Measurements from ENCODE around the gene BTBD6. TPM values are rescaled to one million over a fixed set of nuclear protein-coding genes. Genes with fewer than 3 reads are reported as not detected.
A peak's percentile ranks its signal among the peaks of the same experiment; 100 is the strongest.

Gene BTBD6
- total RNA-seq, 2 donors from 2014 or later, result 34.9 to 36.2 TPM

DNA sequence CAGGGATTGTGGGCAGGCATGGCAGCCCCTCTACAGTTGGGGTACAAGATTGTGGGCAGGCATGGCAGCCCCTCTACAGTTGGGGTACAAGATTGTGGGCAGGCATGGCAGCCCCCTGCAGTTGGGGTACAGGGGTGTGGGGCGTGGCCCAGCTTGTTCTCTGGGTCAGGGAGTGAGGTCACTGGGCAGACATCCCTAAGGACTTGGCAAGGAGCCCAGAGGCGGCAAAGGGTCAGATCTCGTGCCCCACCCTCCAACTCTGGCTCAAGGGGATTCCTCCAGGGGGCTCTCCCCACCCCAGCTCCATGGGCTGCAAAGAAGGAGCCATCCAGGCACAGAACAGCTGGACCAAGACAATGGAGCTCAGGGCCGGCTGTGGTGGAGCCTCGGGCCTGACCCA lies 41.5 kb upstream of the BTBD6 start:
- Mint-ChIP-seq H3K4me3 (no peak overlapping the region), H3K27me3 (no peaks in the 10 kb centered on the region), H3K36me3 (ENCODE audit: low read depth) (no peaks in the 10 kb centered on the region), H3K27ac (peak overlapping the region; percentile 32), H3K4me1 (peaks cover 1% of the 10 kb centered on the region)
- ATAC-seq, result no peak
- no peaks in the 10 kb centered on the region for H3K9me3 ChIP-seq (ENCODE audit: control insufficient read depth, low read length, poor library complexity, severe bottlenecking)
- DNase-seq, result no peak

DNA sequence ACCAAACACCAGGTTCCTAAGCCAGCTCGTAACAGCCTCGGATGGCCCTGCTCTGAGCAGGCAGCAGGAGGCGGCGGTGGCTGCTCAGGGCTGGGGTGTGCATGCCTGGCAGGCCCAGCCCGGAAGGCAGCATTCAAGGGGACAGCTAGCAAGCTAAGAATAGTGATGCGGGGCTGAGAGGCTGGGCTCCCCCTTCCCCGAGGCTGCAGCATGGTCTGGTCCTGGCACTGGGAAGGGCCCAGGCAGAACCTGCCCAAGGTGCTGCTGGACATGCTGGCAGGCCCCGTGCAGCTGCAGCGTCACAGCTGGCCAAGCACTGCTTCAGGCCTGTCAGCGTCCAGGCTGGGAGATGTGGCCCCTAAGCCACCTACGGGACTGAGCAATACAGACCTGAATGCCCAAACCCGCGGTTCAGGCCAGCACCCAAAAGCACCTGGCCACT lies 40.9 kb upstream of the BTBD6 start:
- H3K27me3 Mint-ChIP-seq, result no peaks in the 10 kb centered on the region

DNA sequence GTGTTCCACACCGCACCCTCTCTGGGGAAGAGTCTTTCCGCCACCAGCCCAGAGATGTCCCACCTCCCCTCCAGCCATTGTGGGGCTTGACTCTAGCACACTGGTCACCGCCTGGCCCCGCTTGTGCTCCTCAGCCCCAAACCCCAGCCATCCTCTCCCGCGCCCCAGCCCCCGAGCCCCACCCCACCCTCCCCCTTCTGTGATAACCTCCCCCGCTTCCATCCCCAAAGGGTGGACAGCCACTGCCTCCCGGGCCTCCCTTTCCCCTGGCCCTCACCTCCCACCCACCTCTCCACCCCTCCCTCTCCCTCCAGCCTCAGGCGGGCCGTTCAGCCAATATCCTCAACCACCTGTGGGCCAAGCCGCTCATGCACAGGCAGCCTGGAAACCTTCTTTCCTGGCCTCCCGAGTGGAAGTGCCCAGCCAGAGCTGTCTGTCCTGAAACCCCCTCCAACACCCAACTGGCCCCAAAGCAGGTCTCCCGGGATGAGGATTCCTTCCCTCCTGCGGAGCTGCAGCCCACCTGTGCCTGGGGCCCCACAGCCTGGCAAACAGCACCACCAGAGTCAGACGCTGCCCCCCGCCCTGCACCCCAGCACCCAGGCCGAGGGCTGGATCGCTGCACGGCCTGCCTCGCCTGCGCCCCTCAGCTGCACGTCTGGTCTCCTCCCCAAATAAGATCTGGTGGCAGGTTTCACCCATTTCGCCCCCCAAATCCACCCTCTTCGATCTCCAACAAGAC lies 40.2 kb upstream of the BTBD6 start:
- no peaks in the 10 kb centered on the region for H3K4me1 Mint-ChIP-seq
- no peaks in the 10 kb centered on the region for H3K27me3 Mint-ChIP-seq
- peak overlapping the region; percentile 32 for H3K27ac Mint-ChIP-seq
- H3K36me3 Mint-ChIP-seq (ENCODE audit: low read depth), result no peaks in the 10 kb centered on the region
- H3K9me3 ChIP-seq (ENCODE audit: control insufficient read depth, low read length, poor library complexity, severe bottlenecking), result no peaks in the 10 kb centered on the region
- H3K4me3 Mint-ChIP-seq, result peak overlapping the region; percentile 31
- ATAC-seq (no peak), DNase-seq (no peak)

More for the DNA sequence above, 40.9 kb upstream of the BTBD6 start:
- H3K36me3 Mint-ChIP-seq (ENCODE audit: low read depth), result no peaks in the 10 kb centered on the region
- ATAC-seq, result no peak
- H3K9me3 ChIP-seq (ENCODE audit: control insufficient read depth, low read length, poor library complexity, severe bottlenecking), result no peaks in the 10 kb centered on the region
- peak overlapping the region; percentile 32 for H3K27ac Mint-ChIP-seq
- H3K4me1 Mint-ChIP-seq, result no peaks in the 10 kb centered on the region
- DNase-seq, result no peak
- H3K4me3 Mint-ChIP-seq, result no peak overlapping the region

DNA sequence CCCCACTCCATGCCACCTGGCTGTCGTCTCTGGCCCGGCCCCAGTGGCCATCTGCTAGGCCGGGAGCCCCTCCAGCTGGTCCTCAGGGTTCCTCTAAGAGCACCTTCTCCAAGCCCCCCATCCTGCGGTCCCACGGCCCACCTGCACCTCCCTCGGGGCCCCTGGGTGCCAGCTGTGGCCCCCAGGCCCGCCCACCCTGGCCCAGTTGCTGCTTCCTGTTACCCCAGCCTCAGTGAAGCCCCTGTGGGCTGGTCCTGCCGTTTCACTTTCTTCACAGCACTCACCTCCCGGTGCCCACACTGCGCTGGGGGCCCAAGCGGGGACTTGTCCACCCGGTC lies 39.6 kb upstream of the BTBD6 start:
- Mint-ChIP-seq H3K27me3 (no peaks in the 10 kb centered on the region), H3K4me1 (no peaks in the 10 kb centered on the region), H3K27ac (no peak overlapping the region), H3K4me3 (peak overlapping the region; percentile 31), H3K36me3 (ENCODE audit: low read depth) (no peaks in the 10 kb centered on the region)
- DNase-seq (no peak), ATAC-seq (no peak)
- H3K9me3 ChIP-seq (ENCODE audit: control insufficient read depth, low read length, poor library complexity, severe bottlenecking), result no peaks in the 10 kb centered on the region

DNA sequence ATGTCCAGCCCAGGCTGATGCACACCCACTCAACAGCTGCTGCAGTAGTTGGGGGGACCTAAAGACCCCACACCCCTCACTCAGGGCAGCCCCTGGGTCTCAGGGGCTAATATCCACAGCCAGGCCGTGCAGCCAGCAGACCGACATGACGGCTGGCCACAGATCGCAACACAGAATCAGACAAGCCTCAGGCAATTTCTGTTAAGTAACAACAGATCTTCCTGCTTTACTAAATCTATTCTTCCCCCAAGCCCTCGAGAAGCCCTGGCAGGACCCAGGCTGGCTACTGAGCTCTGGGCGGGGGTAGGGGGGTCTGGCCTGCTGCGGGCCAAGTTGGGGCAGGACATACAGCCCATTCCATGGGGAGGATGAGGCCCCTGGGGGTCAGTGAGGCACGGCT lies 39.2 kb upstream of the BTBD6 start:
- H3K9me3 ChIP-seq (ENCODE audit: control insufficient read depth, low read length, poor library complexity, severe bottlenecking), result no peaks in the 10 kb centered on the region
- ATAC-seq (no peak), DNase-seq (no peak)
- Mint-ChIP-seq H3K27ac (no peak overlapping the region), H3K36me3 (ENCODE audit: low read depth) (no peaks in the 10 kb centered on the region), H3K27me3 (no peaks in the 10 kb centered on the region), H3K4me1 (no peaks in the 10 kb centered on the region), H3K4me3 (no peak overlapping the region)

DNA sequence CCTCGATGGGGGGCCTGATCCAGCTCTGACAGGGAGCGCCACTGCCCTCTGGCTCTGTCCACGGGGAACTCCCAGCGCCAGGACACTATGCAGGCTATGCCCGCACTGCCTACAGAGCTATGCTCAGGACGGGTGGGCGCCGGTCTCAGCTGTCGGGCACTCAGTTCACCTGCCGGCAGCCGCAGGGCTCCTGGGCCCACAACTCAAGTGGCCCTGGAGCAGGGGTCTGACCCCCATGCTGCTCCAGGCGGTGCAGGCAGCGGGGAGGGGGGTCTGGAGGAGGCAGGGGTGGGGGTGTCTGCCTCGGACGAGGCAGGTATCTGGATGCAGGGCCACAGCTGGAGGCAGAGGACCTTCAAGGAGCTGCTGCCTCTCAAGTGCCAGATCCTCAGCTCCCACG lies 38.7 kb upstream of the BTBD6 start:
- no peaks in the 10 kb centered on the region for H3K9me3 ChIP-seq (ENCODE audit: control insufficient read depth, low read length, poor library complexity, severe bottlenecking)
- Mint-ChIP-seq H3K36me3 (ENCODE audit: low read depth) (no peaks in the 10 kb centered on the region), H3K4me3 (no peak overlapping the region), H3K27me3 (no peaks in the 10 kb centered on the region), H3K27ac (no peak overlapping the region), H3K4me1 (no peaks in the 10 kb centered on the region)
- no peak for ATAC-seq
- DNase-seq, result no peak

DNA sequence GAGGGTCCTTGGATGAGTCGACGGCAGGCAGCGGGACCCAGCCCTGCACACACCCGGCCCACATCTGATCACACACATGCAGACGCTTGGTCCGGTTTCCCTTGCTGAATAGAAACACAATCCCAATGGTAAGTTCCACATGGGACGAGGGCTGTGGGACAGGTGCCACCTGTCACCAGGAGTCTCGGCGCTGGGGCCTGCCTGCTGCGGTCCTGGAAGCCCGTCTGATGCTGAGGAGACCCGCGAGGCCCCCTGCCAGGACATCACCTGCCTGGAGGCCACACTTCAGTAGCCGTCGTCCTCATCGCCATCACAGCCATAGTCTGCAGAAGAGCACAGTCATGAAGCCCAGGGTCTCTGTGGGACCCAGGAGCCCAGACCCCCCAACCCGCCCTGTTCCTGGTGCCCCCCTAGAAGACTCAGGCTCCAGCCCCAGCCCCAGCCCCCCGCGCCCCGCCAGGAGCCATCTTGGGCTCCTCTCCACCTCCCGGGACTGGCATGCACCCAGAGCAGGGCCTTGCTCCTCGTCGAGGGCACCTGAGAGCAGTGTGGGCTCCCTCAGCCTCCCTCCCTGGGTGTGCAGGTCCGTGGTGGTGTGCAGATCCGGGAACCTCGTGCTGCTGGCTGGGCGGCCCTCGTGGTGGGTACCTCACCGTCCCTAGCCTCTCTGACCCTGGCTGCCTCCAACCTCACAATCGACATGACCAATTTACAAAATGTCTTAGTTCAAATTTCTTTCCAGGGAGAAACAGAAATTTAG lies 37.9 kb upstream of the BTBD6 start:
- no peaks in the 10 kb centered on the region for H3K36me3 Mint-ChIP-seq (ENCODE audit: low read depth)
- no peak overlapping the region for H3K27ac Mint-ChIP-seq

DNA sequence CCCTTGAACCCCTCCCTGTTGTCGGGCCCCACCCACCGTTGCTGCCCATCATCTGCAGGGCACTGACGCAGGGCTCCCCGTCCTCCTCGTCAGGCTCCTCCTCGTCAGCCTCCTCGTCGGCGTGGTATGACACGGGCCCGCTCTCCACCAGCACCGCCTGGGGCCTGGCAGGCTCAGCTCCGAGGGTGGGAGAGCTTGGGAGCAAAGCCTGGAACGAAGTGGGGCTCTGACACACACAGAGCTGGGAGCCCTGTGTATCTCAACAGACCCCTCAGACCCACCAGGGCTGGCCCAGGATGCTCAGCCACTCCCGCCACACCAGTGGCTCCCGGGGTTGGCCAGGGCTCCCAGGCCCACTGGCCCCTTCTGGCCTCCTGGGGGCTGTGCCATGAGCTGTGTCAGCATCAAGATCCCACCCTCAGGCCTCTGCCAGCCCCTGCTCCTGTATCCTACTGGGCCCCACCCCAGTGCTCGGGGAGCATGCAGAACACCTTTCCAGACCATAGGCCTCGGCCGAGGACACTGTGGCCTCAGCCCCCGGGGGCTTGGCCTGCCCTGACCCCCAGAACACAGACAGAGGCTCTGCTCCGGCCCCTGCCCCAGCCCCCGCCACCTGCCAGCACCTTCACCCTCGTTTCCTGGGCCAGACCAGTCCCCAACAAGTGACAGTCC lies 37.1 kb upstream of the BTBD6 start:
- no peaks in the 10 kb centered on the region for H3K9me3 ChIP-seq (ENCODE audit: control insufficient read depth, low read length, poor library complexity, severe bottlenecking)
- H3K36me3 Mint-ChIP-seq (ENCODE audit: low read depth), result no peaks in the 10 kb centered on the region
- DNase-seq, result no peak
- ATAC-seq, result no peak
- no peaks in the 10 kb centered on the region for H3K27me3 Mint-ChIP-seq
- H3K4me1 Mint-ChIP-seq, result peaks cover 3% of the 10 kb centered on the region
- H3K27ac Mint-ChIP-seq, result no peak overlapping the region
- no peak overlapping the region for H3K4me3 Mint-ChIP-seq

More for the DNA sequence above, 37.9 kb upstream of the BTBD6 start:
- DNase-seq (no peak), ATAC-seq (no peak)
- H3K4me3 Mint-ChIP-seq, result no peak overlapping the region
- peaks cover 3% of the 10 kb centered on the region for H3K4me1 Mint-ChIP-seq
- no peaks in the 10 kb centered on the region for H3K27me3 Mint-ChIP-seq
- no peaks in the 10 kb centered on the region for H3K9me3 ChIP-seq (ENCODE audit: control insufficient read depth, low read length, poor library complexity, severe bottlenecking)

DNA sequence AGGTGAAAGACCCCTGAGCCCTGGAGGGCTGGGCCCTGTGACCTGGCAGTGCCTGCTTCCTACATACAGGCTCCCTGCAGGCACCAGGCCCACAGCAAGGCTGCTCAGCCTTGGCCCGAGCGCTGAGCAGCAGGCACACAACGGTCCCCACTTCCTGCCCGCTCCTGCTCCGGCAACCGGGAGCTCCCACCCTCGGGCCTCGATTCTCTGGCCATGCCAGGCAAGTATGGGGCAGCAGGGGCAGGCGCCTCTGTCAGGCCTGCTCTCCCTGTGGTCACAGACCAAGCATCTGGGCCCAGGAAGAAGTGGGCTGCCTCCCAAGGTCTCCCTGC lies 36.6 kb upstream of the BTBD6 start:
- ATAC-seq (no peak), DNase-seq (no peak)
- H3K36me3 Mint-ChIP-seq (ENCODE audit: low read depth), result no peaks in the 10 kb centered on the region
- H3K4me1 Mint-ChIP-seq, result peaks cover 3% of the 10 kb centered on the region
- no peak overlapping the region for H3K4me3 Mint-ChIP-seq
- H3K27ac Mint-ChIP-seq, result no peak overlapping the region
- no peaks in the 10 kb centered on the region for H3K9me3 ChIP-seq (ENCODE audit: control insufficient read depth, low read length, poor library complexity, severe bottlenecking)
- H3K27me3 Mint-ChIP-seq, result no peaks in the 10 kb centered on the region

DNA sequence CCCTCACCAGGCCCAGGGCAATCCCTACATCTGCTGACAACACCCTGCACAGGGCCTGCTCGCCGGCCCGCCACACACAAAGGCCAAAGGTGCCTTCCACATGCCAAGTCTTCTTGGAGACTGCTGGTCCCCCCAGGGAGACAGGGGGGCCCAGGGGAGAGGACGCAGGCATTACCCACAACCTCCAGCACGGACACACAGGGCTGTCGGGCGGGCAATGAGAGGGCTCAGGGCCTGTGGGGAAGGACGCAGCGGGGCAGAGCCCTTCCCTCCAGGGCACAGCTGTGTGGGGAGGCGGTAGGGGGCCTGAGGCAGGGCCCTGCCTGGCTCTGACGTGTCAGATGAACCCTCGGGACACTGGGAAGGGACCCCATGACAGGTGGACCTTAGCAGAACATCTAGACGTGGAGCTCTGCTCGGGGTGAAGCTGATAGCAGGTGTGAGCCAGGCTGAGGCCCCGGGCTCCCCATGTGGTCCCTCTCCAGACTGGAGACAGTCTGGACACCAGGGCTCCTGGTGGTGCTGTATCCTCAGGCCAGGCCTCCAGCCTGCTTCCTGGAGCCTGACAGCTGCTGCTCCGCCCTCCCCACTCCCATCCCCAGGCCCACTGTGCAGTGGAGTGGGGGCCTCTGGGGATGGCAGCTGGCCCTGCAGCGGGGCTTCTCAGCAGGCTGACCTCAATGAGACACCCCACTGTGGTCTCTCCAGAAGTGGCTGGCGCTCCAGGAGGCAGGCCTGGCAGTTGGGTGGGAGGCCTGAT lies 35.6 kb upstream of the BTBD6 start:
- H3K9me3 ChIP-seq (ENCODE audit: control insufficient read depth, low read length, poor library complexity, severe bottlenecking), result no peaks in the 10 kb centered on the region
- ATAC-seq (no peak), DNase-seq (no peak)
- no peak overlapping the region for H3K27ac Mint-ChIP-seq
- no peaks in the 10 kb centered on the region for H3K27me3 Mint-ChIP-seq
- no peak overlapping the region for H3K4me3 Mint-ChIP-seq
- H3K4me1 Mint-ChIP-seq, result peaks cover 3% of the 10 kb centered on the region
- no peaks in the 10 kb centered on the region for H3K36me3 Mint-ChIP-seq (ENCODE audit: low read depth)

DNA sequence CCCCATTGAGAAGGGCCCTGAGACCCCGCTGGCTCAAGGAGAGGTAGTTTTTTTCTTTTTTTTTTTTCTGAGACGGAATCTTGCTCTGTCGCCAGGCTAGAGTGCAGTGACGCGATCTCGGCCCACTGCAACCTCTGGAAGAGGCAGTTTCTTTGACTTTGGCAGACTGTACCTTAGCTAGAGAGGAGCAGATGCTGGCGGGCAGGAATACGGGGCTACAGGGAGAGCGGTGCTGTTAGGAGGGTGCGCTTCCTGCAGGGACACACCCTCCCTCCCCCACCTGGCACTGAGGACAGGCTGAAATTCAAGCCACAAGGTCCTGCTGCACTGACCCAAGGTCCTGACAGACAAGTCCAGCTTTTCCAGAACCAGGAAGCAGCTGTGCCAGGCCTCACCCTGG lies 35.0 kb upstream of the BTBD6 start:
- no peak overlapping the region for H3K4me3 Mint-ChIP-seq
- H3K27ac Mint-ChIP-seq, result no peak overlapping the region

DNA sequence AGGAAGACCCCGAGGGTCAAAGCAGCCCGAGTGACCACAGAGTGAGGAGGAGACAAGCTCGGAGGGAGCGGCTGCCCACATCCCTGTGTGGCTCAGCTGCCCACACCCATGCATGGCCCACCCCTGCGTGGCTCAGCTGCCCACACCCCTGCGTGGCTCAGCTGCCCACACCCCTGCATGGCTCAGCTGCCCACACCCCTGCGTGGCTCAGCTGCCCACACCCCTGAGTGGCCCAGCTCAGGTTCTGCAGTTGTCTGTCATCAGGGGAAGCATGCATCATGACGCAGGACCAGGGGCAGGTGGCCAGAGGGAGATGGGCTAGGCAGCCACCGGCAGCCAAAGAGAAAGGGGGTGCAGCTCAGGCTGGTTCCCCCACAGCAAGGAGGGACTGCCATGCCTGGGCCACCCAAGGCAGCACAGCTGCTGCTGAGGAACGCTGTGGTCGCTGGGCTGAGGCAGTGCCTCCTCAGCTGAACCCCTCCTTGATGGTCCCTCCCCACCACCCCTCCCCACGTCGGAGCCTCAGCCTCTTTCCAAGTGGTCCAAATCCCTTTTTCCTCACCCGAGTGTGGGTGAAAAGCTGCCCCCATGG lies 33.9 kb upstream of the BTBD6 start:
- peaks cover 5% of the 10 kb centered on the region for H3K36me3 Mint-ChIP-seq (ENCODE audit: low read depth)
- no peaks in the 10 kb centered on the region for H3K9me3 ChIP-seq (ENCODE audit: control insufficient read depth, low read length, poor library complexity, severe bottlenecking)
- peaks cover 3% of the 10 kb centered on the region for H3K4me1 Mint-ChIP-seq
- no peak for ATAC-seq
- H3K27me3 Mint-ChIP-seq, result no peaks in the 10 kb centered on the region
- DNase-seq, result no peak
- H3K27ac Mint-ChIP-seq, result no peak overlapping the region
- H3K4me3 Mint-ChIP-seq, result no peak overlapping the region

More for the DNA sequence above, 35.0 kb upstream of the BTBD6 start:
- H3K4me1 Mint-ChIP-seq, result peaks cover 3% of the 10 kb centered on the region
- ATAC-seq, result no peak
- no peaks in the 10 kb centered on the region for H3K9me3 ChIP-seq (ENCODE audit: control insufficient read depth, low read length, poor library complexity, severe bottlenecking)
- no peaks in the 10 kb centered on the region for H3K27me3 Mint-ChIP-seq
- DNase-seq, result no peak
- H3K36me3 Mint-ChIP-seq (ENCODE audit: low read depth), result no peaks in the 10 kb centered on the region

DNA sequence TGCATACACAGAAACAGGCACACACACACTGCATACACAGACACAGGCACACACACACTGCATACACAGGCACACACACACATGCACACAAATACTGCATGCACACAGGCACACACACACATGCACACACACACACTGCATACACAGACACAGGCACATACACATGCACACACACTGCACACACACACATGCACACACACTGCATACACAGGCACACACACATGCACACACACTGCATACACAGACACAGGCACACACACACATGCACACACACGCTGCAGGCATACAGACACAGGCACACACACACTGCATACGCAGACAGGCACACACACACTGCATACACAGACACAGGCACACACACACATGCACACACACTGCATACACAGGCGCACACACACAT lies 32.7 kb upstream of the BTBD6 start:
- Mint-ChIP-seq H3K4me3 (no peak overlapping the region), H3K4me1 (peaks cover 3% of the 10 kb centered on the region), H3K27ac (no peak overlapping the region), H3K27me3 (no peaks in the 10 kb centered on the region), H3K36me3 (ENCODE audit: low read depth) (peaks cover 8% of the 10 kb centered on the region)
- ATAC-seq (no peak), DNase-seq (no peak)
- H3K9me3 ChIP-seq (ENCODE audit: control insufficient read depth, low read length, poor library complexity, severe bottlenecking), result no peaks in the 10 kb centered on the region

Data from T-helper 17 cell (primary cell).